GM15510 (cell line): Measurements from ENCODE around the gene RNU6-1.

ENCODE experiments used
- POLR2A ChIP-seq: IDR thresholded peaks from 3 replicates; pipeline ENCODE4 v1.6.1; 2011; ENCODE audit warnings: borderline replicate concordance; ENCODE audit not compliant: insufficient read length; ENCODE audit errors: extremely low read depth

The RNU6-1 gene

DNA sequence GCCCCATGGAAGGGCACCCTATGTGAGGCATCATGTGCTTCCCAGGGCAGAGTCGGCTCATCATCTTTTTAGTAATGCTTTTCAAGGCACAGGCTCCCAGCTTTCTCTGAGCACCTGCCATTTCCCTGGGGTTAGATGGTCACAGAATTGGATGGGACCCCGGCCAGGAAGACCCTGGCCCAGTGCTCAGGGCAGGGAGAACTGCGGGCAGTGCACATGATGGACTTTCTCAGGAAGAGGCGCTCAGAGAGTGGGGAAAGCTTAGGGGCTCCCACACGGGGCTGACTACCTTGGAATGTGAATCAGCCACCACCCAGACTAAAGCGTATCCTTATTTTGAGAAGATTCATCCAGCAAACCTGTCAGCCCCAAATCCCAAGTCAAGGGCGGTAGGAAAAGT is 31.0 kb downstream of the RNU6-1 start:
- TF ChIP-seq POLR2A: no peak

DNA sequence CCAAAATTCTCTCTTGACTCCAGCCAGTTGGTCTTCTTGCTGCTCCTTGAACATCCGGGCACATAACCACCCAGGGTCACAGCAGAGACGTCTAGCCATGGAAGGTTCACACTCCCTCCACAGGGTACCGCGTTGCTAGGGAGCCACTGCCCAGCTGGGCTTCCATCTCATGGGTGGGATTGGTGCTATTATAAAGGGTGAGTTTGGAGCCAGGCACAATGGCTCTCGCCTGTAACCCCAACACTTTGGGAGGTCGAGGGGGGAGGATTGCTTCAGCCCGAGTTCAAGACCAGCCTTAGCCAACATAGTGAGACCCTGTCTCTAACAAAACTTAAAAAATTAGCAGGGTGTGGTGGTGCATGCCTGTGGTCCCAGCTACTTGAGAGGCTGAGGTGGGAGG is 32.0 kb downstream of the RNU6-1 start:
- TF ChIP-seq POLR2A: no peak

DNA sequence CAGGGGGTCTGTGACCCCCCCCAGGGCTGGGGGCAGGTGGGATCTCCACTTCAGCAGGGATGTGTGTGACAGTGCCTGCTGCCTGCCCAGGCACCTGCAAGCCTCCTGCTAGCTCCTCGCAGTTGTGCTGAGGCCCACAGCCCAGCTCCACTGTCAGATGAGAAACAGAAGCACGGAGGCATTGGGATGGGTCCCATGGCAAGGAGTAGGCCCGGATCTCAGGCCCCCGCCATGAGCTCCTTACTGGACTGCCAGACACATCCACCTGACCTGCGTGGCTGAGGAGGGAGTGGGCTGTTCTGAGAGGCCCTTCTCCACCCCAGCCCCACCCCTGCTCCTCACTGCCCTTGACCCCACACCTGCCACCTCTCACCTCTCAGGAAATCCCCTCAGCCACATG is 32.7 kb downstream of the RNU6-1 start:
- no peak for TF ChIP-seq POLR2A

DNA sequence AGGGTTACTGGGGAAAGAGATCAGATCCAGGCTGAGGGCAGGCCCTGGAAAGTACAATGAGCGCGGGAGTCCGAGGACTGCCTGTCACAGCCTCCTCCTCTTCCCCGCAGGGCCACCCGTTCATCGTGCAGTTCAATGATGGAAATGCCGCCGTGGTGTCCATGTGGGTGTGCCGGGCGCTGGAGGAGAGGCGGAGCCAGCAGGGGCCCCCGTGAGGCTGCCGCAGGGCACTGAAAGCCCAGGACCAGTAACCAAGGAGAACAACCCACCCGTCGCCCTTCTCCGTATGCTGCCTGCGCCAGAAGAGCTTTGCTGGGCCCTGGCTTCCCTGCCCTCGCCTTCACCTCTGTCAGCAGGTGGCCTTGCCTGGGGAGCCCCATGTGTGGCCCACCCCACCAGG is 33.3 kb downstream of the RNU6-1 start:
- no peak for TF ChIP-seq POLR2A

DNA sequence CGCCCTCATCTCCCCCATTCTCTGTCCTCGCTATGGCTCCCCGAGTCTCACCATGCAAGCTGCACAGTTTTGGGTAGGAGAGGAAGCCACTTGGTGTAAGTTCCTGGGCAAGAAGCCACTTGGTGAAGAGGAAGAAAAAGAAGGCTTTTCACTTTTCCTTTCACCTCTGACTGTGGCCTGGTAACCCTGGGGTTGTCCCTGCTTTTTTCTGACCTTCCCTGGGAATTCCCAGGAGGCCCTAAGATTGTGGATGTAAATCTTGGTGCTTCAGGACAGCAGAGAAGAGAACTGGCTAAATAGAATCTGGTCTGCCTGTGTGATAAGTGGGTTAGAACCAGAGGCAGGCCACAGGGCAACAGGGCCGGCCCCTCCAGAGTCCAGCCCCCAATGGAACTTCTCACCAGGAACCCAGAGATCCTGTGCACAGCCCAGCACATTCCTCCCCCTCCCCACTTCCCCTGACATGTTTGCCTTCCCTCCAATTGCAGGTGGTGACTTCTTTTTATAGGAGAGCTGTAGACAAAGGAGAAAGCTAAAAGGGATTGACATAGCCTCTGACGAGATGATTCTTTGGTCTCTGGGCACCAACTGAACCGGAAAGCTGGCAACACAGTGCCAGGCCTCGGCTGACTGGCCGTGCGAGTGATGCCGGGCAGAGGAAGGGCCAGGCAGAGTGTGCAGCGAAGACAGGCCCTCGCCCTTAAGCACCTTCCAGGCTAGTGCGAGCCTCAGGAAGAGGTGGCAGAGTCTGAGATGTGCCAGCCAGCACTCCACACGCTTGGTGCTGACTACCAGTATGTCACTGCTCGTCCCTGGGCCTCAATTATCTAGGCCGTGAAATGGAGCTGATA is 34.0 kb downstream of the RNU6-1 start:
- TF ChIP-seq POLR2A: no peak

DNA sequence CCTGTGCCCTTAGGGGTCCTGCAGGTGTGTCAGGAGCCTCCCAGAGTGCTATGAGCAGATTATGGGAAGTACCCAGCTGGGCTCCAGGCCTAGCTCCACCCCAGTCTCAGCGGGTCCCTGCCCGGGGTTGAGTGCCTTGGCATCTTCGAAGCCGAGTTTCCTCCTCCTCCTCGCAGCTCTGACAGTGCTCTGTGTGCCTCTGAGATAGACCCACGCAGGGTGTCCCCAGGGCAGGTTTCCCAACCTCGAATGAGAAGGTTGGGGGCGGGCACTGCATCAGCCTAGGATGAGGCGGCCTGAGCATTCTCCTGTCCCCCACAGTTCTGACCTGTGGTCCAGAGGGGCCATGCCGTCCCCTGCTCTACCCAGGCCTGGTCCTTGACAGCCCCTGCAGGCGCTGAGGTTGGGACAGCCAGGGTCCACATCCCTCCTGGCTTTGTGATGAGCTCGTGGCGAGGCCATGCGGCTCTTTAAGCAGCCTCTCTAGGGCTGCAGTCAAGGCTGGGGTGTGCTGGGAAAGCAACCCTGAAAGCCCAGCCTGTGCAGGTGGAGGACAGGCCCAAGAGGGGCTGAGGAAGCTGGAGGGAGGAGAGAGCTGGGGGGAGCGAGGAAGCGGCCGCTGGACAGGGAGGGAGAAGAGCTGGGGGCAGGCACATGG is 34.7 kb downstream of the RNU6-1 start:
- TF ChIP-seq POLR2A: no peak

DNA sequence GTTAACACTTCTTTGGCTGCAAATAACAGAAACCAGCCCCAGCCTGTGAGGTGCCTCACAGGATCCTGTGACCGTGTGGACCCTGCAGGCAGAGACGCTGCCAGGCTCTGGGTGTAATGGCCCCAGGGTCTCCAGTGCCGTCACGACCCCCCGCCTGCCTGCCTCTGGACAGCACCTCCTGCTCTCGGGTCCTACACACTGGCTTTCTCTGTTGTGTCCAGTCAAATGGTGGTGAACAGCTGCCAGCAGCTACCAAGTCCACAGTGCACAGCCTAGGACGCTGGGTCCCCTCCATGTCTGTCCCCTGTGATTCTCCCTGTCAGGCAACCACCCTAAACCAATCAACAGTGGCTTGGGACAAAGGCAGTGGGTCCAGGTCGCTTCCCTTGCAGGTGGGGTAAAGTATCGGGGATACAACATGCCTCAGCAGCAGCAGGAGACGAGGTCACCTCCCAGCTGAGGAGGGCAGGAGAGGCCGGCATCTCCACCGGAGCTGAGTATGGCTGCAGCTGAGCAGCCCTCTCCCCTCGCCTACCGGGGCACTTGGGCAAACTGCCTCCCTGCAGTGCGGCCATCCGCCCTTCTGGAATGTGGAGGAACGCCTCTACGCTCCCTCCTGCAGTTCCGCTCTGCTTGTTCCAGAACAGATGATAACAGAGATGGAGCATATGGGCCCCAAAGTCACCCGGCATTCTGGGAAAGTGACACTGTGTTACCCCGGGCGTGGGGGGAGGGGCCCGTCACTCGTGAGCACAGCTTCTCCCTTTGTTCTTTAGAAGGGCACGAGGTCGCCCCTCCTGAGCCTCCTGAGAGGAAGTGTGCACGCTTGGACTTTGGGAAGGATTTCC is 35.6 kb downstream of the RNU6-1 start:
- TF ChIP-seq POLR2A: no peak

DNA sequence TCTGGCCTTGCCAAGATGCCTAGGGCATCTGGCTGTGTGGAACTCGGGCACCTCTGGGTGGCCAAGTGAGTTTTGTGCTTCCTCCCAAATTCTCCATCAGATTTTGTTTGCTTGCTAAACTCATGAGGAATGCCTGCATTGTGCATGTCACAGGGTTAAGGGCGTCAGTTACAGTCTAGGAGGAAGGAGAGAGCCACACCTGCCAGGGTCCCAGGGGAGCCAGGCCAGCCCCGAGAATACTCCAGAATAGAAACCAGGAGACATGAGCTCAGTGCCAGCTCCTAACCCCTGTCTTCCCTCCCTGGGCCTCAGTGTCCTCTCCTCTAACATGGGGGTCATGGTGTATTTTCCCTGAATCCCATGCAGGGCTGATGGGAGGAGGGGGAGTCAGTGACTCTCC is 36.5 kb downstream of the RNU6-1 start:
- no peak for TF ChIP-seq POLR2A

DNA sequence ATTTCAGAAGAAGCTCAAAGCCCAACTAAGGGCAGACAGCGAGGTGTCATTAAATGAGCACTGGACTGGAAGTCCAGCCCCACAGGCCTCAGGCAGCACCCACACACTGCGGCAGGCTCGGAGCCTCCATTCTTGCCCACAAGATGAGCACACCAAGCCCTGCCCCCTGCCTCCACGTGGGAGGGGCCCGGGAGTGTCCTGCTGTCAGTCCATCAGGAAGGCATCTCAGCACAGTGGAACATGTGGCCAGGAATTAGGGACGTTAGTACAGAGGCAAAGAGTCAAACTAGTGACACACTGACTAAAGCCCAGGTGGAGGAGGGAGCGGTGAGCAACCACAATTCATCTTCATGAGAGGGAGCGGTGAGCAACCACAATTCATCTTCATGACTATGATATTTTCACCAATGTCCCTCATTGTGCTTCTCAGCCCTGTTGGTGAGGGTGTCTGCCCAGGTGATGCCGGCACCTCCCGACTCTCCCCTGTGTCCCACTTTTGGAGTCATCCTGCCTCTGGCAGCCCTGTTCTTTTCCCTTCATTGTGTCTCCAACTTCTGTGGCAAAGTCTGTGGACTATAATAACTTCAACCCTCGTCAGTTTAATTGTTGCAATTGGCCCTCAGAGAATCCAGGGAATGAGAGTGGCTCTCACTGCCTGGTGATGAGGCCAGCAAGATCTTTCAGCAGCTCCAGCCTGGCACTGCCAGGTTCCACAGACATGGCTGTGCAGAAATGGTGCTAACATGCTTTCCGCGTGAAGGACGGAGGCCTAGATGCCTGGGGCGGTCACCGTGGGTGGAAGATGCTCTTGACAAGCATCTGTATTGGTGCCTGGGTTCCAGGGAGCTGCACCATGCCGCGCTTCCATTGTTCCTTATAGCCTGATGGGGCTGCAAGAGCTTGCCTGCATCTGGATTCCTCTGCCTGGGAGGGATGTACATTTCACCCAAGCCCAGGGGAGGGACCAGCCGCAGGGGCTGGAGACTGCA is 37.6 kb downstream of the RNU6-1 start:
- TF ChIP-seq POLR2A: no peak

DNA sequence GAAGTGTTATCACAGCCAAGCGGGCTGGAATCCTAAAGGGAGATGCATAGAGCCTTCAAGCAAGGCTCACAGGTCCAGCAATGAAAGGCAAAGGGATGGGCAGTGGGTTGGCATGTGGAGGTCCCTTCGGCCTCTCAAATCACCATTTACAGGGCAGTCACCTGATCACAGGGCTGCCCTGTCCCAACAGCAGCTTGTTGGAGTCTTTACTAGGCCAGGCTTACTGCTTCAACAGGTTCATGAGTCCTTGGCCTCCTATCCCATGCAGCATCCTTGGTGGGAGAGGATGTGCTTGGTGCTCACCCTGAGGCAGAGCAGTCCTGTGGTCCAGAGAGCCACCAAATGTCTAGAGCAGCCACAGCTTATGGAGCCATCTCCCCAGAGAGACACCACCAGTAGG is 38.7 kb downstream of the RNU6-1 start:
- no peak for TF ChIP-seq POLR2A

DNA sequence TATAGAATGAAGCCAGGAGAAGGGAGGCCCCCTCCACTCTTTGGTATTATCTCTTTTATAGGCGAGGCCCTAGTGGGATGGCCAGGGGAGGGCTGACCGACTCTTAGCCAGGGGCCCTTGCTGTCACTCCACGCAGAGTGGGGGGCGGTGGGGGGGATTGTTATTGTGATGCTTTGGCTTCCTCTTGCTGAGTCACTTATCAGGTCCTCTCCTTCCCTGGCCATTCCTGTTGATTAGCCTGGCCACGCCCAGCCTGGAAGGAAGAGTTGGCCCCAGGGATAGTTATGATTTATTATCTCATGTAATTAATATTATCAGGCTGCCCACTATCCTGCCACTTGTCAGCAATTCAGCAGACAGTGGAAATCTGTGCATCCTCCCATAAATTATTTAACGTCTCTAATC is 40.0 kb downstream of the RNU6-1 start:
- TF ChIP-seq POLR2A: no peak

DNA sequence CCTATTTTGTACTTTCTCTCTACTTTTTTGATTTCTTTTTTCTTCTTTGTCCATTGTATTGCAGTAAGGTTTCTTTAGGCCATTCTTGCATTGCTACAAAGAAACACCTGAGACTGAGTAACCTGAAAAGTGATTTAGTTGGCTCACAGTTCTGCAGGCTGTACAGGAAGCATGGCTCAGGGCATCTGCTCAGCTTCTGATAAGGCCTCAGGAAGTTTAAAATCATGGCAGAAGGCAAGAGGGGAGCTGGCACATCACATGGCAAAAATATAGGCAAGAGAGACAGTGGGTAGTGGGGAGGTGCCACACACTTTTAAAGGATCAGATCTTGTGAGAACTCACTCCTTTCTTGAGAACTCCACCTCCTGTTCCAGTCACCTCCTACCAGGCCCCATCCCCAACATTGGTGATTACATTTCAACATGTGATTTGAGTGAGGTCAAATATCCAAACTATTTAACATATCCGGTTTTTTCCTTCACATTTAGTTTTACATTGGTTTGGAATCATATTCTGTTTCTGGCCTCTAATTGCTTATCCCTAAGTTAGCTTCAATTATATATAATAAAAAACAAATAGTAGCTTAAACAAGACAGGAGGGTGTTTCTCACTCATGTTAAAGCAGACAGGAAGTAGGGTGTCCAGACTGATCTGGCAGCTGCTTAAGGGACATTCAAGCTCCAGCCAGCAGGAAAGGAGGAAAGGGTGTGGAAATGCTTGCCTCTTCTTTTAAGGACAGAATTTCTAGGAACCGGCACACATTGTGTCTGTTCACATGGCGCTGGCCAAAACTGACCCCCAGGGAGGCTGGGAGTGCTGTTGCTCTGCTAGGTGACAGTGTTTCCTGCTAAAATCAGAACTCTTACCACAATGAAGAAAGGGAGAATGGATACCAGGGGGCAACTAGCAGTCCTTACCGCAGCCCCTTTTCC is 43.4 kb downstream of the RNU6-1 start:
- no peak for TF ChIP-seq POLR2A
